Measurements from ENCODE around the gene CPA5. TPM values are rescaled to one million over a fixed set of nuclear protein-coding genes. Genes with fewer than 3 reads are reported as not detected.

CPA5 gene
- total and polyA plus RNA-seq, 2 experiments from 2014 or later = not detected

DNA sequence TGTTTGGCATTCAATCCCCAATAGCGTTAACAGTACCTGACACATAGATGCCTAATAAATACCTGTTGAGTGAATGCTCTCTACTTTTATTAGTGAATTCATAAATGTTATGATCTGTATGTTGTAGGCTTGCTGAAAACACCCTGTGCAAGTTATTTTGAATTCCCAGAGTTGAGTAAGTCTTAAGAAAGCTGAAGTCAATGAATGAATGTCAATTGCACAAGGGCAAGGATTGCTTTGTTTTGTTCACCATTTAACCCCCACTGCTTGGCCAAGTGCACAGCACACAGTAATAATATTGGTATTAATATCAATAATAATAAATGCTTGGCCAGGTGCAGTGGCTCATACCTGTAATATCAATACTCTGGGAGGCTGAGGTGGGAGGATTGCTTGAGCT lies 45.9 kb downstream of the CPA5 start:
- peaks cover 4% of the 10 kb centered on the region; the same call in 2 of the 3 replicates for H3K9me3 Mint-ChIP-seq

More for the DNA sequence above, 45.9 kb downstream of the CPA5 start:
- Histone ChIP-seq H3K4me2 (no peak overlapping the region), H3K9me2 (ENCODE audit: insufficient read depth) (peaks cover 6% of the 10 kb centered on the region; the same call in 1 of the 2 replicates), H3K79me2 (replicated peaks; ENCODE audit: insufficient read depth) (no peaks in the 10 kb centered on the region), H2AFZ (no peak overlapping the region), H3K4me3 (no peak overlapping the region), H3F3A (replicated peaks; ENCODE audit: low read depth) (no peaks in the 10 kb centered on the region), H3K27me3 (ENCODE audit: insufficient read depth) (no peaks in the 10 kb centered on the region), H3K36me3 (ENCODE audit: insufficient read depth) (no peaks in the 10 kb centered on the region), H4K20me1 (replicated peaks; ENCODE audit: insufficient read depth) (no peaks in the 10 kb centered on the region), H3K27ac (ENCODE audit: low read depth) (no peak overlapping the region), H3K4me1 (ENCODE audit: insufficient read depth) (peaks cover 12% of the 10 kb centered on the region)
- Mint-ChIP-seq H3K27me3 (ENCODE audit: insufficient read depth, low read depth, poor library complexity) (peaks cover 4% of the 10 kb centered on the region), H3K4me3 (no peak overlapping the region), H3K4me1 (peaks cover 13% of the 10 kb centered on the region), H3K27ac (no peak overlapping the region), H3K36me3 (ENCODE audit: low read depth) (peaks cover 3% of the 10 kb centered on the region; the same call in 2 of the 3 replicates)
- TF ChIP-seq ZNF114 (CRISPR knock-in tag; IDR thresholded peaks at IDR 0.05) (no peak), STAT1 (IDR thresholded peaks at IDR 0.05; ENCODE audit: unreplicated experiment) (no peak), EZH2 (IDR thresholded peaks at IDR 0.05; ENCODE audit: low read depth, unreplicated experiment) (no peak), POLR2AphosphoS5 (IDR thresholded peaks at IDR 0.05; ENCODE audit: low read depth) (no peak), CREB1 (CRISPR knock-in tag; IDR thresholded peaks at IDR 0.05; ENCODE audit: low read depth) (no peak), ZNF331 (CRISPR knock-in tag; IDR thresholded peaks at IDR 0.05; ENCODE audit: low read depth) (no peak), JUNB (IDR thresholded peaks at IDR 0.05; ENCODE audit: unreplicated experiment) (no peak), NANOG (IDR thresholded peaks at IDR 0.05; ENCODE audit: borderline replicate concordance) (no peak)
- TF ChIP-seq, protein P1, sequence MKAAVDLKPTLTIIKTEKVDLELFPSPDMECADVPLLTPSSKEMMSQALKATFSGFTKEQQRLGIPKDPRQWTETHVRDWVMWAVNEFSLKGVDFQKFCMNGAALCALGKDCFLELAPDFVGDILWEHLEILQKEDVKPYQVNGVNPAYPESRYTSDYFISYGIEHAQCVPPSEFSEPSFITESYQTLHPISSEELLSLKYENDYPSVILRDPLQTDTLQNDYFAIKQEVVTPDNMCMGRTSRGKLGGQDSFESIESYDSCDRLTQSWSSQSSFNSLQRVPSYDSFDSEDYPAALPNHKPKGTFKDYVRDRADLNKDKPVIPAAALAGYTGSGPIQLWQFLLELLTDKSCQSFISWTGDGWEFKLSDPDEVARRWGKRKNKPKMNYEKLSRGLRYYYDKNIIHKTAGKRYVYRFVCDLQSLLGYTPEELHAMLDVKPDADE (IDR thresholded peaks at IDR 0.05) = no peak
- TF ChIP-seq, protein P2, sequence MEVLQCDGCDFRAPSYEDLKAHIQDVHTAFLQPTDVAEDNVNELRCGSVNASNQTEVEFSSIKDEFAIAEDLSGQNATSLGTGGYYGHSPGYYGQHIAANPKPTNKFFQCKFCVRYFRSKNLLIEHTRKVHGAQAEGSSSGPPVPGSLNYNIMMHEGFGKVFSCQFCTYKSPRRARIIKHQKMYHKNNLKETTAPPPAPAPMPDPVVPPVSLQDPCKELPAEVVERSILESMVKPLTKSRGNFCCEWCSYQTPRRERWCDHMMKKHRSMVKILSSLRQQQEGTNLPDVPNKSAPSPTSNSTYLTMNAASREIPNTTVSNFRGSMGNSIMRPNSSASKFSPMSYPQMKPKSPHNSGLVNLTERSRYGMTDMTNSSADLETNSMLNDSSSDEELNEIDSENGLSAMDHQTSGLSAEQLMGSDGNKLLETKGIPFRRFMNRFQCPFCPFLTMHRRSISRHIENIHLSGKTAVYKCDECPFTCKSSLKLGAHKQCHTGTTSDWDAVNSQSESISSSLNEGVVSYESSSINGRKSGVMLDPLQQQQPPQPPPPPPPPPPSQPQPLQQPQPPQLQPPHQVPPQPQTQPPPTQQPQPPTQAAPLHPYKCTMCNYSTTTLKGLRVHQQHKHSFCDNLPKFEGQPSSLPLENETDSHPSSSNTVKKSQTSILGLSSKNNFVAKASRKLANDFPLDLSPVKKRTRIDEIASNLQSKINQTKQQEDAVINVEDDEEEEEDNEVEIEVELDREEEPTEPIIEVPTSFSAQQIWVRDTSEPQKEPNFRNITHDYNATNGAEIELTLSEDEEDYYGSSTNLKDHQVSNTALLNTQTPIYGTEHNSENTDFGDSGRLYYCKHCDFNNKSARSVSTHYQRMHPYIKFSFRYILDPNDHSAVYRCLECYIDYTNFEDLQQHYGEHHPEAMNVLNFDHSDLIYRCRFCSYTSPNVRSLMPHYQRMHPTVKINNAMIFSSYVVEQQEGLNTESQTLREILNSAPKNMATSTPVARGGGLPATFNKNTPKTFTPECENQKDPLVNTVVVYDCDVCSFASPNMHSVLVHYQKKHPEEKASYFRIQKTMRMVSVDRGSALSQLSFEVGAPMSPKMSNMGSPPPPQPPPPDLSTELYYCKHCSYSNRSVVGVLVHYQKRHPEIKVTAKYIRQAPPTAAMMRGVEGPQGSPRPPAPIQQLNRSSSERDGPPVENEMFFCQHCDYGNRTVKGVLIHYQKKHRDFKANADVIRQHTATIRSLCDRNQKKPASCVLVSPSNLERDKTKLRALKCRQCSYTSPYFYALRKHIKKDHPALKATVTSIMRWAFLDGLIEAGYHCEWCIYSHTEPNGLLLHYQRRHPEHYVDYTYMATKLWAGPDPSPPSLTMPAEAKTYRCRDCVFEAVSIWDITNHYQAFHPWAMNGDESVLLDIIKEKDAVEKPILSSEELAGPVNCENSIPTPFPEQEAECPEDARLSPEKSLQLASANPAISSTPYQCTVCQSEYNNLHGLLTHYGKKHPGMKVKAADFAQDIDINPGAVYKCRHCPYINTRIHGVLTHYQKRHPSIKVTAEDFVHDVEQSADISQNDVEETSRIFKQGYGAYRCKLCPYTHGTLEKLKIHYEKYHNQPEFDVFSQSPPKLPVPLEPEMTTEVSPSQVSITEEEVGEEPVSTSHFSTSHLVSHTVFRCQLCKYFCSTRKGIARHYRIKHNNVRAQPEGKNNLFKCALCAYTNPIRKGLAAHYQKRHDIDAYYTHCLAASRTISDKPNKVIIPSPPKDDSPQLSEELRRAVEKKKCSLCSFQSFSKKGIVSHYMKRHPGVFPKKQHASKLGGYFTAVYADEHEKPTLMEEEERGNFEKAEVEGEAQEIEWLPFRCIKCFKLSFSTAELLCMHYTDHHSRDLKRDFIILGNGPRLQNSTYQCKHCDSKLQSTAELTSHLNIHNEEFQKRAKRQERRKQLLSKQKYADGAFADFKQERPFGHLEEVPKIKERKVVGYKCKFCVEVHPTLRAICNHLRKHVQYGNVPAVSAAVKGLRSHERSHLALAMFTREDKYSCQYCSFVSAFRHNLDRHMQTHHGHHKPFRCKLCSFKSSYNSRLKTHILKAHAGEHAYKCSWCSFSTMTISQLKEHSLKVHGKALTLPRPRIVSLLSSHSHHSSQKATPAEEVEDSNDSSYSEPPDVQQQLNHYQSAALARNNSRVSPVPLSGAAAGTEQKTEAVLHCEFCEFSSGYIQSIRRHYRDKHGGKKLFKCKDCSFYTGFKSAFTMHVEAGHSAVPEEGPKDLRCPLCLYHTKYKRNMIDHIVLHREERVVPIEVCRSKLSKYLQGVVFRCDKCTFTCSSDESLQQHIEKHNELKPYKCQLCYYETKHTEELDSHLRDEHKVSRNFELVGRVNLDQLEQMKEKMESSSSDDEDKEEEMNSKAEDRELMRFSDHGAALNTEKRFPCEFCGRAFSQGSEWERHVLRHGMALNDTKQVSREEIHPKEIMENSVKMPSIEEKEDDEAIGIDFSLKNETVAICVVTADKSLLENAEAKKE (CRISPR knock-in tag; IDR thresholded peaks at IDR 0.05) = no peak
- TF ChIP-seq, protein P3, sequence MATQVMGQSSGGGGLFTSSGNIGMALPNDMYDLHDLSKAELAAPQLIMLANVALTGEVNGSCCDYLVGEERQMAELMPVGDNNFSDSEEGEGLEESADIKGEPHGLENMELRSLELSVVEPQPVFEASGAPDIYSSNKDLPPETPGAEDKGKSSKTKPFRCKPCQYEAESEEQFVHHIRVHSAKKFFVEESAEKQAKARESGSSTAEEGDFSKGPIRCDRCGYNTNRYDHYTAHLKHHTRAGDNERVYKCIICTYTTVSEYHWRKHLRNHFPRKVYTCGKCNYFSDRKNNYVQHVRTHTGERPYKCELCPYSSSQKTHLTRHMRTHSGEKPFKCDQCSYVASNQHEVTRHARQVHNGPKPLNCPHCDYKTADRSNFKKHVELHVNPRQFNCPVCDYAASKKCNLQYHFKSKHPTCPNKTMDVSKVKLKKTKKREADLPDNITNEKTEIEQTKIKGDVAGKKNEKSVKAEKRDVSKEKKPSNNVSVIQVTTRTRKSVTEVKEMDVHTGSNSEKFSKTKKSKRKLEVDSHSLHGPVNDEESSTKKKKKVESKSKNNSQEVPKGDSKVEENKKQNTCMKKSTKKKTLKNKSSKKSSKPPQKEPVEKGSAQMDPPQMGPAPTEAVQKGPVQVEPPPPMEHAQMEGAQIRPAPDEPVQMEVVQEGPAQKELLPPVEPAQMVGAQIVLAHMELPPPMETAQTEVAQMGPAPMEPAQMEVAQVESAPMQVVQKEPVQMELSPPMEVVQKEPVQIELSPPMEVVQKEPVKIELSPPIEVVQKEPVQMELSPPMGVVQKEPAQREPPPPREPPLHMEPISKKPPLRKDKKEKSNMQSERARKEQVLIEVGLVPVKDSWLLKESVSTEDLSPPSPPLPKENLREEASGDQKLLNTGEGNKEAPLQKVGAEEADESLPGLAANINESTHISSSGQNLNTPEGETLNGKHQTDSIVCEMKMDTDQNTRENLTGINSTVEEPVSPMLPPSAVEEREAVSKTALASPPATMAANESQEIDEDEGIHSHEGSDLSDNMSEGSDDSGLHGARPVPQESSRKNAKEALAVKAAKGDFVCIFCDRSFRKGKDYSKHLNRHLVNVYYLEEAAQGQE (IDR thresholded peaks at IDR 0.05; ENCODE audit: unreplicated experiment) = no peak
- ATAC-seq = no peak
- DNase-seq (ENCODE audit: low spot score) = no peak

Measured in GM23338 (cell line).